RWPE2 (cell line): Measurements from ENCODE around the gene CDH4.

Source experiments
- ATAC-seq: fragments of 200-7000 bp; cut with Tn5 transposase; 3 replicates; pipeline ENCODE4 v1.9.1; 2021; ENCODE audit warnings: low read depth
- DNase-seq: peaks from one replicate; pipeline ENCODE4 v3.0.0-alpha.2; 2020; ENCODE audit warnings: low spot score
- H3K27ac ChIP-seq: fragments of 450-650 bp; 2 replicates; pipeline ENCODE4 v1.5.1; 2017; ENCODE audit warnings: mild to moderate bottlenecking; ENCODE audit not compliant: poor library complexity, severe bottlenecking
- H3K27me3 ChIP-seq: fragments of 250-450 bp; sonication (Bioruptor Pico); 2 replicates; pipeline ENCODE4 v1.5.1; 2021; ENCODE audit warnings: mild to moderate bottlenecking, moderate library complexity; ENCODE audit not compliant: insufficient read depth, poor library complexity, severe bottlenecking
- H3K36me3 ChIP-seq: fragments of 250-450 bp; sonication (Bioruptor Pico); 2 replicates; pipeline ENCODE4 v1.5.1; 2020; ENCODE audit warnings: low read depth, mild to moderate bottlenecking, moderate library complexity
- H3K4me1 ChIP-seq: fragments of 250-450 bp; sonication (Bioruptor Pico); 2 replicates; pipeline ENCODE4 v1.5.1; 2021; ENCODE audit warnings: mild to moderate bottlenecking, moderate library complexity; ENCODE audit not compliant: insufficient read depth, poor library complexity, severe bottlenecking
- H3K4me3 ChIP-seq: fragments of 250-450 bp; sonication (Bioruptor Pico); 2 replicates; pipeline ENCODE4 v1.5.1; 2021; ENCODE audit warnings: mild to moderate bottlenecking, moderate library complexity; ENCODE audit not compliant: severe bottlenecking
- H3K9me3 ChIP-seq: fragments of 250-450 bp; sonication (Bioruptor Pico); 2 replicates; pipeline ENCODE4 v1.5.1; 2021; ENCODE audit warnings: mild to moderate bottlenecking, moderate library complexity; ENCODE audit not compliant: severe bottlenecking
- TF ChIP-seq, protein P1 (sequence below): fragments of 450-650 bp; IDR thresholded peaks from one replicate; pipeline ENCODE4 v1.5.1; 2017; ENCODE audit warnings: mild to moderate bottlenecking, moderate library complexity; ENCODE audit not compliant: poor library complexity, severe bottlenecking

Gene CDH4

DNA sequence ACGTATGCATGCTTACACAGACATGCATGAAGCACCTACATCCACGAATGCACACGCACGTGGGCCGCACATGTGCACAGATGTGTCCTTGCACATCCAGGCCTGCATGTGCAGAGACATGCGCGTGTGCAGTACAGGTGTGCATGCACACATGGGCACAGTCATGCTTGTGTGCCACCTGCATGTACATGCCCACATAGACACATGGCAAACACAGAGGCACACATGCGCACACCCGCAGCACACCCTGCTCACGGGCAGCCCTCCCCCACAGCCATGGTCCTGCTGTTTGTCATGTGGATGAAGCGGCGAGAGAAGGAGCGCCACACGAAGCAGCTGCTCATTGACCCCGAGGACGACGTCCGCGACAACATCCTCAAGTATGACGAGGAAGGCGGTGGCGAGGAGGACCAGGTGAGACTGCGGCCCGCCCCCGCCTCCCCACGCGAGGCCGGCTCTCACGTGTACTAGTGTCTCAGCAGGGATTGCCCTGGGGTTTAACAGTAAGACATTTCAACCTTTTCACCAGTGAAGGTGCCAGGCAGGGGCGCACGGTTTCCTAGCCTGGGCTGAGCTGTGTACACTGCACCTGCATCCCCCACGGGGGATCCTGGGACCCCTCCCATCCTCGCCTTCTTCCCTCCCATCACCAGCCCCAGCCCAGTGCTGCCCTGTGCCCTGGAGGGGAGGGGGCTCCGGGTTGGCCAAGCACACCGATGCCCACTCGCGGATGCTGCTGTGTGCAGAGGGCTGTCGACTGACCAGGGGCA is 680.8 kb downstream of the CDH4 start:
- H3K4me3 ChIP-seq, result no peak overlapping the region
- no peaks in the 10 kb centered on the region for H3K27me3 ChIP-seq
- H3K36me3 ChIP-seq, result peaks cover 26% of the 10 kb centered on the region
- ATAC-seq (no peak), DNase-seq (peak; percentile 84)
- H3K27ac ChIP-seq, result no peak overlapping the region
- H3K9me3 ChIP-seq, result no peaks in the 10 kb centered on the region
- TF ChIP-seq, protein P1, sequence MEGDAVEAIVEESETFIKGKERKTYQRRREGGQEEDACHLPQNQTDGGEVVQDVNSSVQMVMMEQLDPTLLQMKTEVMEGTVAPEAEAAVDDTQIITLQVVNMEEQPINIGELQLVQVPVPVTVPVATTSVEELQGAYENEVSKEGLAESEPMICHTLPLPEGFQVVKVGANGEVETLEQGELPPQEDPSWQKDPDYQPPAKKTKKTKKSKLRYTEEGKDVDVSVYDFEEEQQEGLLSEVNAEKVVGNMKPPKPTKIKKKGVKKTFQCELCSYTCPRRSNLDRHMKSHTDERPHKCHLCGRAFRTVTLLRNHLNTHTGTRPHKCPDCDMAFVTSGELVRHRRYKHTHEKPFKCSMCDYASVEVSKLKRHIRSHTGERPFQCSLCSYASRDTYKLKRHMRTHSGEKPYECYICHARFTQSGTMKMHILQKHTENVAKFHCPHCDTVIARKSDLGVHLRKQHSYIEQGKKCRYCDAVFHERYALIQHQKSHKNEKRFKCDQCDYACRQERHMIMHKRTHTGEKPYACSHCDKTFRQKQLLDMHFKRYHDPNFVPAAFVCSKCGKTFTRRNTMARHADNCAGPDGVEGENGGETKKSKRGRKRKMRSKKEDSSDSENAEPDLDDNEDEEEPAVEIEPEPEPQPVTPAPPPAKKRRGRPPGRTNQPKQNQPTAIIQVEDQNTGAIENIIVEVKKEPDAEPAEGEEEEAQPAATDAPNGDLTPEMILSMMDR, result no peak
- no peaks in the 10 kb centered on the region for H3K4me1 ChIP-seq

- peak; percentile 86 for DNase-seq
- Histone ChIP-seq H3K4me3 (no peak overlapping the region), H3K27me3 (no peaks in the 10 kb centered on the region), H3K36me3 (peaks cover 23% of the 10 kb centered on the region), H3K27ac (no peak overlapping the region), H3K9me3 (no peaks in the 10 kb centered on the region), H3K4me1 (no peaks in the 10 kb centered on the region)
- no peak for ATAC-seq
- TF ChIP-seq, protein P1, result no peak
Measured at GRCh38 chr20:61933481-61933950, 681.5 kb downstream of the CDH4 start.

- H3K27ac ChIP-seq, result no peak overlapping the region
- TF ChIP-seq, protein P1, result no peak
- H3K27me3 ChIP-seq, result no peaks in the 10 kb centered on the region
- H3K9me3 ChIP-seq, result no peaks in the 10 kb centered on the region
- DNase-seq, result peak; percentile 82
- no peak for ATAC-seq
- H3K4me3 ChIP-seq, result no peak overlapping the region
- peaks cover 17% of the 10 kb centered on the region for H3K36me3 ChIP-seq
- H3K4me1 ChIP-seq, result no peaks in the 10 kb centered on the region
Measured at GRCh38 chr20:61933951-61934715, 682.1 kb downstream of the CDH4 start.

- H3K9me3 ChIP-seq, result no peaks in the 10 kb centered on the region
- no peak overlapping the region for H3K4me3 ChIP-seq
- H3K27ac ChIP-seq, result no peak overlapping the region
- DNase-seq, result peak; percentile 77
- H3K4me1 ChIP-seq, result no peaks in the 10 kb centered on the region
- TF ChIP-seq, protein P1, result no peak
- no peaks in the 10 kb centered on the region for H3K27me3 ChIP-seq
- peaks cover 9% of the 10 kb centered on the region for H3K36me3 ChIP-seq
- ATAC-seq, result no peak
Measured at GRCh38 chr20:61934716-61935530, 682.9 kb downstream of the CDH4 start.
